GM21447 (cell line): Measurements from ENCODE around the gene MAN1A1.

Experiments
- ATAC-seq: cut with Tn5 transposase; IDR thresholded peaks from one replicate; pipeline ENCODE4 v1.9.1; 2021; ENCODE audit not compliant: unreplicated experiment

MAN1A1 gene

GRCh38 chr6:119240257-119241110 is 109.1 kb downstream of the MAN1A1 start:
- peak; percentile 64 for ATAC-seq

DNA sequence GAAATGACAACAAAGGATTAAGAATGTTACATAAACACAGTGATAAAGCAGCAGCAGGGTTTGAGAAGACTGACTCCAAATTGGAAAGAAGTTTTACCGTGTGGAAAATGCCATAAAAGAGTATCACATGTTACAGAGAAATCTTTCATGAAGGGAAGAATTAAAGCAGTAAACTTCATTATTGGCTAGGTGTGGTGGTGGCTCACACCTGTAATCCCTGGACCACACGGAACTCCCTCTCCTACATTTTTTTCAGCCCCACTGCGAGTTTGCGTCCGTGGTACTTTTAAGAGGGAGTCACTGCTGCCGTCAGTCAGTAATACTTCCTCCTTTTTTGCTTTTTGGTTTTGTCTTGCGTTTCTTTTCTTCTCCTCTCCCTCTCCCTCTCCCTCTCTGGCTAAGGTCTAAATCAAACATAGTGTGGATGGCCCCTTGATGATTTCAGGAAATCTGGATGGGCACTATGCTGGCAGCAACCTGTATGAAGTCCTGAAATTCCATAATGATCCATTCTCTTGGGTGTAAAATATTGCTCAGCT is 112.3 kb downstream of the MAN1A1 start:
- no peak for ATAC-seq

DNA sequence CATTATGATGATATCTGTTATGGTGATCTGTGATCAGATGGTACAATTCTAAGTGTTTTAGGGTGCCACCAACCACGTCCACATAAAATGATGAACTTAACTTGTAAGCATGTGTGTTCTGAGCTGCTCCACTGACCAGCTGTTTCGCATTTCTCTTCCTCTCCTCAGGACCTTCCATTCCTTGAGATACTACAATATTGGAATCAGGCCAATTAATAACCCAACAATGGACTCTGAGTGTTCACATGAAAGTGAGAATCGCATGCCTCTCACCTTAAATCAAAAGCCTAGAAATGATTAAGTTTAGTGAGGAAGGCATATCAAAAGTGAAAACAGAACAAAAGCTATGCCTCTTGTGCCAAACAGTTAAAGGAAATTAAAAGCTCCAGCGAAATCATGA is 114.6 kb downstream of the MAN1A1 start:
- ATAC-seq: no peak

- no peak for ATAC-seq
Measured at GRCh38 chr6:119234457-119234856, 115.1 kb downstream of the MAN1A1 start.

GRCh38 chr6:119233312-119233984 is 116.1 kb downstream of the MAN1A1 start:
- ATAC-seq: no peak

DNA sequence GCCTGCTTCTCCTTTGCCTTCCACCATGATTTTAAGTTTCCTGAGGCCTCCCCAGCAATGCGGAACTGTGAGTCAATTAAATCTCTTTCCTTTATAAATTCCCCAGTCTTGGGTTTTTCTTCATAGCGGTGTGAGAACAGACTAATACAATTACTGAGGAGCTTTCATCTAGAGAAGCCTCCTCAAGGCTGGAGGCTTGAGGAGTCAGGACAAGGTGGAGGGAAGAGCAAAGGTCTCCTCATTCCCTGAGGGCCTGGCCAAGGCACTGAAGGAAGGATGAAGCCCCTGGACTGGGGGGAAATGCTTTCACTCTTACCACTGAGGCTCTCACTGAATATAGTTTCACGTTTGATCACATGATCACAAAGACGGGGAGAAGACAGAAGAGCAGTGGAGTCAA is 118.2 kb downstream of the MAN1A1 start:
- ATAC-seq: no peak

DNA sequence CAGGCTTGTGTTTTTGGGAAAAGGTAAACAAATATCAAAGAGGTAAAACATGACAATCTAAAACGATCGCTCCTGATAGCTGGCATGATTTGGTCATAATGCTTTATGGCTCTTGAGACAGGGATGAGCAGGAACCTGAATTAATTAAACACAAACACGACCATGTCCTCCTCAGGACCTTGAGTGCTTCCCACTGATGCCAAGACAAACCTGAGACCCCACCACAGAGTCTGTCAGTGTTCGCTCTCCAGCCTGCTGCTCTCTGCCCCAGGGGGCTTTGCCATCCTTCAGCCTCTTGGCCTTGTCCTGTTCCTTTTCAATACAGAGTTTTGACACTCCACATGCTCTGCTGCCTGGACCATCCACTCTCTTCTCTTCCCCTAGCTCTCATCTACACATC is 119.4 kb downstream of the MAN1A1 start:
- ATAC-seq: no peak

DNA sequence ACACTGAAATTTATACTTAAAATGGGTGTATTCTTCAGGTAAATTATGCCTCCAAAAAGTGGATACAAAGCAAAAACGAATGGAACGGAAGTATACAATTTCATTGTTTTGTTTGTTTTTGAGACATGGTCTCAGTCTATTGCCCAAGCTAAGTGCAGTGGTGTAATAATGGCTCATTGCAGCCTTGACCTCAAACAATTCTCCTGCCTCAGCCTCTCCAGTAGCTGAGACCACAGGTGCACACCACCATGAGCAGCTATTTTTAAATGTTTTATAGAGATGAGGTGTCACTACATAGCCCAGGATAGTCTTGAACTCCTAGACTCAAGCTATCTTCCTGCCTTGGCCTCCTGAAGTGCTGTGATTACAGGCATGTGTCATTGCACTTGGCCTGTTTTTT is 122.2 kb downstream of the MAN1A1 start:
- no peak for ATAC-seq

- ATAC-seq: no peak
Measured at GRCh38 chr6:119226089-119226488, 123.5 kb downstream of the MAN1A1 start.

GRCh38 chr6:119224095-119224701 is 125.4 kb downstream of the MAN1A1 start:
- ATAC-seq: no peak

- ATAC-seq: no peak
Measured at GRCh38 chr6:119220452-119220851, 129.1 kb downstream of the MAN1A1 start.

GRCh38 chr6:119218548-119218947 is 131.0 kb downstream of the MAN1A1 start:
- no peak for ATAC-seq

DNA sequence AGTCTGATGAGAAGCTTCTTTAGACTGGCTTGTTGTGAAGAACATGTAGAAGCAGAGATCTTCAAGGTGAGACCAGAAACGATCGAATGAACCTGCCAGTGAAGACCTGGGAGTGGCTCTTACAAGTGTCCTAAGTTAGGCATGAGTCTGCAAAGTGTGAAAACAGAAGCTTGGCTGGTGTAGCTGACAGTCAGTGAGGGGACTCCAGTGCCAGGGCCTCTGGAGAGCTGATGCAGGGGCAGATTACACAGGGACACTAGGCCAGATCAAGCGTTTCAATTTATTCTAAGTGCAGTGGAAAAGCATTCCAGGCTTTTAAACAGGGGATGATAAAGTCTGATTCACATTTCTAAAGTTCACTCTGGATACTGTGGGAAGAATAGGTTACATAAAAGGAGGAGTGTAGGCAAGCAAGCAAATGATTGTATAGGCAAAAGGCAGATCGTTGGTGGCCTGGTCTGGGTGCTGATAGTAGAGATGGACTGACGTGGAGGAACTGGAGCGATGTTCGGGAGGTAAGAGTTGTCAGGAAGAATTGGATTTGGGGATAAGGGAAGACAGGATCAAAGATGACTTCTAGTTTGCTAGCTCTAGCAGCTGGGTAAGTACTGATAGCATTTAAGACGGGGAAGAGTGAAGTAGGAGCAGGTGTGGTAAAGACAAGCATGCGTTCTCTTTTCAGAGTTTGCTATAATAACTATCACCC is 133.5 kb downstream of the MAN1A1 start:
- no peak for ATAC-seq

DNA sequence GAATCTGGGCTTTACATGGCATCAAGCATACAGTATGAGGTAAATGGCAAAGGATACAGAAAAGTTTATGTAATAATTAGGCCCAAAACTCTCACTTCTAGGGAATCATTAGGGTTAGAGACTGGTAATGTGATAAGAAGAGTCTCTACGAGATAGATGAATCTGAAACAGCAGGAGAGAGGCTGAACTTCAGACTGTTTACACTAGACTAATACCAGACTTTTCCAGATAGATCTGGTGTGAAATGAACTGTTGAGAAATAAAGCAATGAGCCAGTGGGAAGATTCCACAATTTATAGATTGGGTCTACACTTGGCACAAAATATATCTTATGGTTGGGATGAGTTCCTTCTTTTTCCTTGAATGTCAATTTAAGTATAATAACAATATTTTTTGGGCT is 134.3 kb downstream of the MAN1A1 start:
- no peak for ATAC-seq

DNA sequence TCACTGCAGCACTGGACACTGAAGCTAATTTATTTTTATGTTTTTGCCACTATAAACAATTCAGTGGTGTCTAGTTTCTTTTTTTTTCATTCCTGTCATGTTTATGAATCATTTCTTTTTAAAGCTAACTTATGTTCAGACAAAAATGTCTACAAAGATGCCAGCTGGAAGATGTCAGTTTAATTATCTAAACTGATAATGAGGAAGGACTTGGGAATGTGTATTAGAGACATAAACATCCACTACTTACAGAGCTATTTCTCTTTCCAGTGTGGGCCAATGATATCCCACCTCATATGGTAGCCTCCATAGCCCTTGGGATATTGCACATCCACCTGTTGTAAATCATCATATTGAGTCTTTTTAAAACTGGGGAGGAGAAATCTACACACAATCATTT is 139.0 kb downstream of the MAN1A1 start:
- no peak for ATAC-seq

GRCh38 chr6:119209452-119210205 is 139.9 kb downstream of the MAN1A1 start:
- no peak for ATAC-seq

DNA sequence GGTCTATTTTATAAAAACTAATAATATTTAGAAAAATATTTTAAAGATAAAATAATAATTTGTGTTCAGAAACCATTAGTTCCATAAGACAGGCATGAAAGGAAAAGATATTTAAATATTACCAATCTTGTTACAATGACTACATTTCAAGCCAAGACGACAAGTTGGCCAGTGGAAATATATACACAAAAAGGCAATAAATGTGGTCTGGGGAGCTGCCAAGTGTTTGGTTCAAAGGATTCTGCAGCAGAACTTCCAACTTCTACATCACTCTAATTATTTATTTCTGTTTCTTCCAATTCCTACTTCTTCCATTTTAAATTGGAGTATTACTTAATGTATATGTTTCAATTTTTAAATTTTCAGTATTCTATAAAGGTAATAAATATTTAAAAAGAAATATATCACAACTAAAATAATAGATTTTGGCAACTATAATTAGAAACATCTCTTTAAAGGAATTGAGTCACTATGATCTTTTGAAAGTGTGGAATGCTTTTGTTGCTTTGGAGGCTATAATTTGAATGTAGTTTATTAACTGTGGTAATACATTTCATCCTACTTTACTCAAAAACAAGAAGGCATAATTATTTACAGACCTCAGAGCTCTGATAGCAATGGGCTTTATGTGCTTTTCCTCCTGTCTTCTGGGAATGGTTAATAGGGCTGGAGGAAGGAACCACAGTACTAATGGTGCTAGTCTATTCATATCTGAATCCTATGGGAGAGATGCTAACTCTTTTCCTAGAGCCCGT is 141.4 kb downstream of the MAN1A1 start:
- no peak for ATAC-seq

DNA sequence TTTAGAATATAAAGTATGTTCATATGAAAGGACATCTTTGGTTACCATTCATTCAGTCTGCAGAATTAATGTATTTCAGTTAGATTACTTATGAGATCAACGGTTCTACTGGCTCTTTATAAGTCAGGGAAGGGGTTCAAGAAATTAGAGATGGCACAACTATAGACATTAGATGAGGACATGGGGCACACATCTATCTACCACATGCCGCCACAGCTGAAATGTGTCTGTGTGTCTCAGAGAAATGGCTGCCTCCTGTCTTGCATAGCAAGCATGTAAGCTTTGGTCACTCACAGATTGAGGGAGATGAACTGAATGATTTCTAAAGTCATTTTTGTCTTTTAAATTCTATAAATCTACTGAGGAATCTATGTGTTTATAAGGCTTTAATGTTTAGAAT is 142.2 kb downstream of the MAN1A1 start:
- ATAC-seq: no peak

DNA sequence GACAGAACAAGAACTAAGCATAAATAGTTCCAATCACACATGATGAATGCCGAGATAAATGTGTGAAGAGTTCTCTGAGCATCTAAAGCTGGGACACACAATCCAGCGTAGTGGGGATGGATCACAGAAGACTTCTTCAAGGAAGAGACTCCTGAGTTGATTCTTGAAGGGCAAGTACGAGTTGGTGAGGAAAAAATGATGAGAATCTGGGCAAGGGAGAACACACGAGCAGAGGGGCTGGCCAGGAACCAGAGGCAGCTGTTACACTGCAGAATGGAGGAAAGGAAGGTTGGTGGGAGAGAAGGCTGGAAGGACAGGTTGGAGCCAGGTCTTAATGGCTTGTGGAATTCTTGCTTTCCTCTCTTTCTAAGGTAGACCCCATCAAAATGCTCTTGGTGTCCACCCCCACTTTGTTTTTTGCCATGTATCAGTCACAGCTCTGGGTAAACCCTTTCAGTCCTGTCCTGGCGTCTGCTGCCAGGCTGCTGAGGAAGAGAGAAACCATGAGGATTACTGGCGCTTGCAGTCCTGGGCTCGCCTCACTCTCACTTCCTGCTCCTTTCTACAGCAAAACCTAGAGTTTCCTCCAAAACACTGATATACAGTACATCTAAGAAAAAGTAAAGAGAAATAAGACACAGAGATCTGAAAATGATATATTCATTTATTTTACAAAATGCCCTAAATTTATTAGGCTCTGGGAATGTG is 143.5 kb downstream of the MAN1A1 start:
- ATAC-seq: peak; percentile 94
